ENCODE data around the gene CASS4.
"Not testable (repeated sequence)": the region's sequence is repeated elsewhere in the genome, so short reads cannot be mapped to it uniquely, and the experiment has no call there.

Gene CASS4

DNA sequence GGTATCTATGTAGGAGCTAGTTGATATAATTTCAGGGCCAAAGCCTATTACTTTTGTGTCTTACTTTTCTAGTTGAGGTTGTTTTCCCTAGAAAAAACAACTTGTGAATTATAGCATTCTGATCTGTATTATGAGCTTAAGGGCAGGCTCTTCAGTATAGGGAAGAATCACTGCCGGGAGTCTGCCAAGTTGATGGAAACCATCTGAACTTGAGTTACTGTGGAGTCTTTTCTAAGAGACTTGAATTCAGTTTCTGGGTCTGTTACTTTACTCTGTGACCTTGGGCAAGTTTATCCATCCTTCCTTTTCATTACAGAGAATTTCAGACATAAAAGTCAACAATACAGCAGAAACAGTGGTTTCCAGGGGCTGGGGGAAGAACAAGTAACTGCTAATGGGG, 2.1 kb upstream of the CASS4 start:
- TF ChIP-seq, protein P1, sequence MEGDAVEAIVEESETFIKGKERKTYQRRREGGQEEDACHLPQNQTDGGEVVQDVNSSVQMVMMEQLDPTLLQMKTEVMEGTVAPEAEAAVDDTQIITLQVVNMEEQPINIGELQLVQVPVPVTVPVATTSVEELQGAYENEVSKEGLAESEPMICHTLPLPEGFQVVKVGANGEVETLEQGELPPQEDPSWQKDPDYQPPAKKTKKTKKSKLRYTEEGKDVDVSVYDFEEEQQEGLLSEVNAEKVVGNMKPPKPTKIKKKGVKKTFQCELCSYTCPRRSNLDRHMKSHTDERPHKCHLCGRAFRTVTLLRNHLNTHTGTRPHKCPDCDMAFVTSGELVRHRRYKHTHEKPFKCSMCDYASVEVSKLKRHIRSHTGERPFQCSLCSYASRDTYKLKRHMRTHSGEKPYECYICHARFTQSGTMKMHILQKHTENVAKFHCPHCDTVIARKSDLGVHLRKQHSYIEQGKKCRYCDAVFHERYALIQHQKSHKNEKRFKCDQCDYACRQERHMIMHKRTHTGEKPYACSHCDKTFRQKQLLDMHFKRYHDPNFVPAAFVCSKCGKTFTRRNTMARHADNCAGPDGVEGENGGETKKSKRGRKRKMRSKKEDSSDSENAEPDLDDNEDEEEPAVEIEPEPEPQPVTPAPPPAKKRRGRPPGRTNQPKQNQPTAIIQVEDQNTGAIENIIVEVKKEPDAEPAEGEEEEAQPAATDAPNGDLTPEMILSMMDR (IDR thresholded peaks at IDR 0.05; ENCODE audit: extremely low read depth, missing control alignments): no peak
- no peak for DNase-seq (ENCODE audit: low spot score)

DNA sequence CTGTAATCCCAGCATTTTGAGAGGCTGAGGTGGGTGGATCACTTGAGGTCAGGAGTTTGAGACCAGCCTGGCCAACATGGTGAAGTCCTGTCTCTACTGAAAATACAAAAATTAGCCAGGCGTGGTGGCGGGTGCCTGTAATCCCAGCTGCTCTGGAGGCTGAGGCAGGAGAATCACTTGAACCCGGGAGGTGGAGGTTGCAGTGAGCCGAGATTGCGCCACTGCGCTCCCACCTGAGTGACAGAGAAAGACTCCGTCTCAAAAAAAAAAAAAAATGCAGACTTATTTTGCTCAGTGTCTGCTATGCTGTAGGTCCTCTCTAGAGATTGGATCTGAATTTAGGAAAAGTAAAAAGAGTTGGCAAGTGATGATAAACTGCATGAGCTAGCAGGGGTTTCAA, 773 bp upstream of the CASS4 start:
- DNase-seq (ENCODE audit: low spot score): not testable (repeated sequence)

DNA sequence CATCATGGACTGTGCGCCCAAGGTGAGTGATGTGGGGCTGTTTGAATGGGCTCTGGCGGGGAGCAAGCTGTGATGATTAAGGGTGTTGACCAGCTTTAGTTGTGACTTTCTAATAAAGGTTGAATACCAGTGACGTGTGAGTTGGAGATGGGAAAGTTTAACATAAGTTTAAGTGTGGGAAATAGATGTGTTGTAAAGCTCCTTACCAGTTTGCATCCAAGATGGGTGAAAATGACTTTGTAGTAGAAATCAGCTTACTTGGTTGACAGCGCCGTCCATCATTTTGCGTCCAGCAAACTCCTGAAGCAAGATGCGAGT, 372 bp downstream of the CASS4 start:
- TF ChIP-seq, protein P1 (IDR thresholded peaks at IDR 0.05; ENCODE audit: extremely low read depth, missing control alignments): no peak
- no peak for DNase-seq (ENCODE audit: low spot score)

DNA sequence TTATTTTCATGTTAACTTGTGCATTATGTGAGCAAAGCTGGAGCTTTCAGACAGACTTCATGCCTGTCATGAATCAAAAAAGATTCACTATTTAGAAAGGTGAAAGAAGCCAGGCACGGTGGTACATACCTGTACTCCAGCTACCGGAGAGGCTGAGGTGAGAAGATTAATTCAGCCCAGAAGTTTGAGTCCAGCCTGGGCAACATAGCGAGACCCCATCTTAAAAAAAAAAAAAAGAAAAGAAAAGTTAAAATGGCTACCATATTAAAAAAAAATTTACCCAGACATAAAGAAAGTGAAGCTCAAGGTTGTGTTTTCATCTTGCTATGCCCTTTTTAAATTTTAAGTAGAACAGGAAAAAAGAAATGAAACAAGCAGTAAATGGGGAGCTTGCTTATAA, 889 bp downstream of the CASS4 start:
- no peak for DNase-seq (ENCODE audit: low spot score)
- TF ChIP-seq, protein P1 (IDR thresholded peaks at IDR 0.05; ENCODE audit: extremely low read depth, missing control alignments): no peak

DNA sequence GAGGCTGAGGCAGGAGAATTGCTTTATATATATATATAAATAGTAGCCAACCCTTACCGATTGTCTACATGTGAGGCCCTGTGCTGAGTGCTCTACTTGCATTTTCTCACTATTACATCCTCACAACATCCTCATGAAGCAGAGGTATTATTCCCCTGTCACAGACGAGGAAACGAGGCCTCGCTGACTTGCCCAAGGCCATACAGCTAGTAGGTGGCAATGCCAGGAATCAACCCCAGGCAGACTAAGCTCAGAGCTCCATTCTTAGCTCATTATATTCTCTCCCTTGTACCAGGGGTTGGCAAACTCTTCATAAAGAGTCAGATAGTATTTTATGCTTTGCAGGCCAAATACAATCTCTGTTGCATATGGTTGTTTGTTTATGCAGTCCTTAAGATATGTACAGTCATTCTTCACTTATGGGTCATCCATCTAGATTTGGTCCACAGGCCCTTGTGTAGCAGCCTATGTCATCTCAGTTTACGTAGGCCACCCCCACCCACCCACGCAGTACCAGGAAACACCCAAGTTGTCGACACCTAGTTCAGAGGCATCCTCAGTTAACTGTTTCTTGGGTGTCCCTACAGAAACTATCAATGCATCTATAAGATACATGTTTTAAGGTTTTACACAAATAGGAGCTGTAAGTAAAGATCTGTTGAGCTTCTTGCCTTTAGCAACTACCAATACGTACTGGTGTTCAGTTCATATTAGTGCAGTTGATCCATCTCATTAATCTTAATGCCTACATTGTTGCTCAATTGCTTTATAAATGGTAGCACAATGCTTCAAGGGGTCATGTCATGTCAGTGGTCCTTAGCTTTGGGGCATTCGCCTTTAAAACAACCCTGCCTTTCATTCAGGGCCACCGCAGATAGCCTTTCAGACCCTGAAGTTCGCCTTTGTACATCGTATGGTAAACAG, 3.0 kb downstream of the CASS4 start:
- TF ChIP-seq, protein P1 (IDR thresholded peaks at IDR 0.05; ENCODE audit: extremely low read depth, missing control alignments): no peak
- DNase-seq (ENCODE audit: low spot score): no peak

DNA sequence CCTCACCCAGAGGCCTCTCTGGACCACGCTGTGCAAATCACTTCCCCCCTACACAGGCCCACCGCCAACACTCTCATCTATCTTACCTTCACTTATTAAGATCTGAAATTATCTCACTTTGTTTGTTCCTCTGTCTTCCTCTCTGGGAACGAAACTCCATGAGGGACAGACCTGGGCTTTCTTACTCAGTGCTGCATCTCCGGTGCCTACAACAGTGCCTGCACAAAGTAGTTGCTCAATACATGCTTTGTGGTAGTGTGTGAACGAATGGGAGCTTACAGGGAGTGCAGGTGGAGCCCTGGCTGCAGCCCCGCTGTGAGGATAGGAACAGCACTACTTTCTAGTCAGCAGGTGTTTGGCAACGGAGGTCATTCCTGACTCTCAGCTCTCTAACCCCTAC, 5.3 kb downstream of the CASS4 start:
- TF ChIP-seq, protein P1 (IDR thresholded peaks at IDR 0.05; ENCODE audit: extremely low read depth, missing control alignments): no peak
- no peak for DNase-seq (ENCODE audit: low spot score)

DNA sequence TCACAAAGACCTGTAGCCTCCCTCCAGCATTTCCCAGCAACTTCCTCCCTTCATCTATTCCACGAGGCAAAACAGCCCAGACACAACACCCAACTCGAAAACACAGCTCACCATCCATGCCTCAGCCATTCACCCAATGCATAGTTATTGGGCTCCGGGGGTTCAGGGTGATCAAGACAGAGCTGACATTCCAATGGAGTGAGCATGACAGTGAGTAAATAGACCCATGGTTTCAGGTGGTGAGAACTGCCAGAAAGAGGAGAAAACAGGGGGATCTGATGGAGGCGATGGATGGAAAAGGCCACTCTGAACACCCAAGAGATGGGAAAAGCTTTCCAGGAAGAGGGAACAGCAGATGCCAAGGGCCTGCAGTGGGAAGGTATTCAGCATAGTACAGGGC, 5.9 kb downstream of the CASS4 start:
- TF ChIP-seq, protein P1 (IDR thresholded peaks at IDR 0.05; ENCODE audit: extremely low read depth, missing control alignments): no peak
- DNase-seq (ENCODE audit: low spot score): no peak

DNA sequence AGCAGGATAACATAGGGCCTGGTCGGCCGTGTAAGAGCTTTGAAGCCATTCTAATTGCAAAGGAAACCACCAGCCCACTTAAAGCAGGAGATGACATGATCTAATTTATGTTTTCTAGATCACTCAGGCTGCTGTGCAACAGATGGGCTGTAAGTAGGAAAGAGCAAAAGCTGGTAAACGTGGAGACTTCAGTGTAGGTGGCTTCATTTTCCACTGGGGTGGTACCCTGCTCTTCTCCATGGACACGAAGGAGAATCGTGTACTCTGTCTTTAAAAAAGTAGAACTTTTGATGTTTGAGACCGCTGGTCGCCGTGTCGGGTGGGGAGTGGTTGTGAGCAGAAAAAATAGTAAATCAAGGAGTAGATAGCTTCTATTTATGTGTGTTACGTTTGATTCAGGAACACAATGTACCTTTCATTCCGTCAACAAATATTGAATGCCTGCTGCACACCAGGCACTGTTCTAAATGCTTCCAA, 6.4 kb downstream of the CASS4 start:
- TF ChIP-seq, protein P1 (IDR thresholded peaks at IDR 0.05; ENCODE audit: extremely low read depth, missing control alignments): no peak
- no peak for DNase-seq (ENCODE audit: low spot score)

Measured in GM20000 (cell line).